Sigmoid colon (tissue), 4 donors: ENCODE results near the gene MOB3A.

Experiments
- CTCF ChIP-seq, 4 experiments: fragments of 450-650 bp in 3 of 4; fragments of 200-600 bp in 1 of 4; IDR thresholded peaks; one replicate each; pipeline ENCODE4 v1.5.1; 2016 to 2019; ENCODE audit warnings: antibody characterized with exemption in 4 of 4, mild to moderate bottlenecking in 3 of 4, moderate library complexity in 2 of 4
- EP300 ChIP-seq, 4 donors: sonication (generic); formaldehyde crosslinking; IDR thresholded peaks; one replicate each; pipeline ENCODE4 v1.6.1; 2017; ENCODE audit warnings: antibody characterized with exemption in 4 of 4
- POLR2AphosphoS5 ChIP-seq, 4 donors: sonication (generic); formaldehyde crosslinking; IDR thresholded peaks; one replicate each; pipeline ENCODE4 v1.6.1; 2017; ENCODE audit warnings: antibody characterized with exemption in 4 of 4

GRCh38 chr19:2138061-2138728 is 42.1 kb upstream of the MOB3A start:
- no peak for TF ChIP-seq CTCF (IDR thresholded peaks at IDR 0.05)
- no peak for TF ChIP-seq EP300 (IDR thresholded peaks at IDR 0.05)
- no peak for TF ChIP-seq POLR2AphosphoS5 (IDR thresholded peaks at IDR 0.05)
